HG03520 (cell line): ENCODE results near the gene ANKRD11.
"Not testable (repeated sequence)": the region's sequence is repeated elsewhere in the genome, so short reads cannot be mapped to it uniquely, and the experiment has no call there.

Source experiments
- ATAC-seq: cut with Tn5 transposase; IDR thresholded peaks from one replicate; pipeline ENCODE4 v1.9.1; 2021; ENCODE audit warnings: mild to moderate bottlenecking, moderate library complexity; ENCODE audit not compliant: unreplicated experiment

Gene ANKRD11

GRCh38 chr16:89482150-89482816 lies 8.1 kb downstream of the ANKRD11 start:
- no peak for ATAC-seq

- ATAC-seq: no peak
Measured at GRCh38 chr16:89481356-89481955, 8.9 kb downstream of the ANKRD11 start.

GRCh38 chr16:89478576-89479221 lies 11.7 kb downstream of the ANKRD11 start:
- ATAC-seq: no peak

- ATAC-seq: peak; percentile 46
Measured at GRCh38 chr16:89476811-89477261, 13.5 kb downstream of the ANKRD11 start.

- no peak for ATAC-seq
Measured at GRCh38 chr16:89476379-89476778, 14.0 kb downstream of the ANKRD11 start.

GRCh38 chr16:89475144-89475543 lies 15.2 kb downstream of the ANKRD11 start:
- ATAC-seq: no peak

- no peak for ATAC-seq
Measured at GRCh38 chr16:89473791-89474414, 16.5 kb downstream of the ANKRD11 start.

GRCh38 chr16:89473136-89473712 lies 17.1 kb downstream of the ANKRD11 start:
- ATAC-seq: no peak

GRCh38 chr16:89472711-89473075 lies 17.7 kb downstream of the ANKRD11 start:
- ATAC-seq: no peak

GRCh38 chr16:89467382-89467781 lies 23.0 kb downstream of the ANKRD11 start:
- ATAC-seq: no peak

- ATAC-seq: no peak
Measured at GRCh38 chr16:89466920-89467319, 23.4 kb downstream of the ANKRD11 start.

GRCh38 chr16:89463312-89463711 lies 27.0 kb downstream of the ANKRD11 start:
- not testable (repeated sequence) for ATAC-seq

- ATAC-seq: not testable (repeated sequence)
Measured at GRCh38 chr16:89462639-89463038, 27.7 kb downstream of the ANKRD11 start.

- not testable (repeated sequence) for ATAC-seq
Measured at GRCh38 chr16:89461890-89462289, 28.5 kb downstream of the ANKRD11 start.

GRCh38 chr16:89460556-89460955 lies 29.8 kb downstream of the ANKRD11 start:
- ATAC-seq: no peak

- ATAC-seq: no peak
Measured at GRCh38 chr16:89458967-89459366, 31.4 kb downstream of the ANKRD11 start.

GRCh38 chr16:89458551-89458950 lies 31.8 kb downstream of the ANKRD11 start:
- no peak for ATAC-seq

- no peak for ATAC-seq
Measured at GRCh38 chr16:89456419-89456959, 33.9 kb downstream of the ANKRD11 start.

GRCh38 chr16:89455692-89456091 lies 34.7 kb downstream of the ANKRD11 start:
- ATAC-seq: no peak

GRCh38 chr16:89455178-89455577 lies 35.2 kb downstream of the ANKRD11 start:
- ATAC-seq: no peak
